ENCODE results near the gene RABL2B. TPM values are rescaled to one million over a fixed set of nuclear protein-coding genes. Genes with fewer than 3 reads are reported as not detected.
A peak's percentile ranks its signal among the peaks of the same experiment; 100 is the strongest.
"Not testable (repeated sequence)": the region's sequence is repeated elsewhere in the genome, so short reads cannot be mapped to it uniquely, and the experiment has no call there.

The RABL2B gene
- total RNA-seq, 2 donors from 2014 or later, result 35.4 to 35.5 TPM

- not testable (repeated sequence) for H3K4me1 ChIP-seq (ENCODE audit: control insufficient read depth, insufficient read depth, low read length); H3K9ac ChIP-seq (ENCODE audit: extremely low read depth, low read length, poor library complexity, severe bottlenecking); DNase-seq; H3K9me3 ChIP-seq (ENCODE audit: control insufficient read depth, low read length); H3K27ac ChIP-seq (ENCODE audit: low read depth, low read length); H3K27ac Mint-ChIP-seq; H3K36me3 ChIP-seq (ENCODE audit: control insufficient read depth, insufficient read depth, low read length); H3K36me3 Mint-ChIP-seq (ENCODE audit: low read depth); H3K27me3 ChIP-seq (ENCODE audit: control insufficient read depth, insufficient read depth, low read length, poor library complexity, severe bottlenecking); H3K4me3 Mint-ChIP-seq; H3K4me1 Mint-ChIP-seq; H3K9me3 Mint-ChIP-seq; H3K4me3 ChIP-seq (ENCODE audit: low read length); H3K27me3 Mint-ChIP-seq (ENCODE audit: insufficient read depth)
- 94 to 100% methylated on average over 3 to 5 of the region's 5 CpGs for WGBS, 2 experiments (ENCODE audit: insufficient coverage in 1 of 2, insufficient read length in 1 of 2)
Measured at GRCh38 chr22:50777631-50778030, 5.8 kb downstream of the RABL2B start.

DNA sequence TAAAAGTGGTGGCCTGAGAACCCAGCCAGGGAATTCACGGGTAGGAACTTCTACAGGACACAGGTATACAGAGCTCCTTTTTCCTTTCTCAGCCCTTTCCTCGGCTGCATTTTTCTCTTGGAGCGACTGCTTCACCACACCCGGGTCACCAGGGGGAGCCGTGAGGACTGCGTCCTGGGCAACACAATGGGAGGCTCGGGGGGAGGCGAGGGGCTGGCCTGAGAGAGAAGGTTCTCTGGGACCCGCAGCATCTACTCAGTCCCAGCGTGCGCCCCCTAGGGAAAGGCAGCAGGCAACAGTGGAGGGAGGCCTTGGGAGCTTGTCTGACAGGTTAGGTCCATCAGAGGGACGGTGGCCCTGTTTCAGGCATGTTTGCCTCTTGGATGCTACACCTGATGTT lies 8.3 kb downstream of the RABL2B start:
- H3K27me3 Mint-ChIP-seq (ENCODE audit: insufficient read depth); H3K4me3 ChIP-seq (ENCODE audit: low read length); H3K27me3 ChIP-seq (ENCODE audit: control insufficient read depth, insufficient read depth, low read length, poor library complexity, severe bottlenecking); H3K4me1 Mint-ChIP-seq; H3K36me3 Mint-ChIP-seq (ENCODE audit: low read depth); H3K27ac Mint-ChIP-seq; H3K9me3 Mint-ChIP-seq; H3K4me1 ChIP-seq (ENCODE audit: control insufficient read depth, insufficient read depth, low read length); H3K36me3 ChIP-seq (ENCODE audit: control insufficient read depth, insufficient read depth, low read length); H3K27ac ChIP-seq (ENCODE audit: low read depth, low read length); H3K9ac ChIP-seq (ENCODE audit: extremely low read depth, low read length, poor library complexity, severe bottlenecking); H3K4me3 Mint-ChIP-seq; H3K9me3 ChIP-seq (ENCODE audit: control insufficient read depth, low read length): not testable (repeated sequence)
- TF ChIP-seq, protein P1, sequence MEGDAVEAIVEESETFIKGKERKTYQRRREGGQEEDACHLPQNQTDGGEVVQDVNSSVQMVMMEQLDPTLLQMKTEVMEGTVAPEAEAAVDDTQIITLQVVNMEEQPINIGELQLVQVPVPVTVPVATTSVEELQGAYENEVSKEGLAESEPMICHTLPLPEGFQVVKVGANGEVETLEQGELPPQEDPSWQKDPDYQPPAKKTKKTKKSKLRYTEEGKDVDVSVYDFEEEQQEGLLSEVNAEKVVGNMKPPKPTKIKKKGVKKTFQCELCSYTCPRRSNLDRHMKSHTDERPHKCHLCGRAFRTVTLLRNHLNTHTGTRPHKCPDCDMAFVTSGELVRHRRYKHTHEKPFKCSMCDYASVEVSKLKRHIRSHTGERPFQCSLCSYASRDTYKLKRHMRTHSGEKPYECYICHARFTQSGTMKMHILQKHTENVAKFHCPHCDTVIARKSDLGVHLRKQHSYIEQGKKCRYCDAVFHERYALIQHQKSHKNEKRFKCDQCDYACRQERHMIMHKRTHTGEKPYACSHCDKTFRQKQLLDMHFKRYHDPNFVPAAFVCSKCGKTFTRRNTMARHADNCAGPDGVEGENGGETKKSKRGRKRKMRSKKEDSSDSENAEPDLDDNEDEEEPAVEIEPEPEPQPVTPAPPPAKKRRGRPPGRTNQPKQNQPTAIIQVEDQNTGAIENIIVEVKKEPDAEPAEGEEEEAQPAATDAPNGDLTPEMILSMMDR (conservative IDR thresholded peaks at IDR 0.05), result peak; percentile 85
- 10 to 15% methylated on average over 6 to 12 of the region's 12 CpGs for WGBS, 2 experiments (ENCODE audit: insufficient coverage in 1 of 2, insufficient read length in 1 of 2)
- peak; percentile 97 for DNase-seq

GRCh38 chr22:50764288-50764687 lies 19.1 kb downstream of the RABL2B start:
- H3K36me3 ChIP-seq (ENCODE audit: control insufficient read depth, insufficient read depth, low read length); DNase-seq; H3K9me3 Mint-ChIP-seq; H3K4me3 Mint-ChIP-seq; H3K9me3 ChIP-seq (ENCODE audit: control insufficient read depth, low read length); H3K27ac ChIP-seq (ENCODE audit: low read depth, low read length); H3K36me3 Mint-ChIP-seq (ENCODE audit: low read depth); H3K4me1 ChIP-seq (ENCODE audit: control insufficient read depth, insufficient read depth, low read length); H3K27ac Mint-ChIP-seq; H3K4me3 ChIP-seq (ENCODE audit: low read length); H3K9ac ChIP-seq (ENCODE audit: extremely low read depth, low read length, poor library complexity, severe bottlenecking); H3K27me3 ChIP-seq (ENCODE audit: control insufficient read depth, insufficient read depth, low read length, poor library complexity, severe bottlenecking): not testable (repeated sequence)
- peaks cover 11% of the 10 kb centered on the region for H3K4me1 Mint-ChIP-seq
- 100% methylated on average over 2 of the region's 3 CpGs; no CpG with 5 or more reads in 1 of the 2 experiments for WGBS, 2 experiments (ENCODE audit: insufficient coverage in 1 of 2, insufficient read length in 1 of 2)
- peaks cover 16% of the 10 kb centered on the region for H3K27me3 Mint-ChIP-seq (ENCODE audit: insufficient read depth)

- not testable (repeated sequence) for H3K27ac ChIP-seq (ENCODE audit: low read depth, low read length); H3K27ac Mint-ChIP-seq; H3K4me1 Mint-ChIP-seq; H3K4me3 ChIP-seq (ENCODE audit: low read length); H3K36me3 ChIP-seq (ENCODE audit: control insufficient read depth, insufficient read depth, low read length); H3K36me3 Mint-ChIP-seq (ENCODE audit: low read depth); H3K9me3 Mint-ChIP-seq; H3K27me3 ChIP-seq (ENCODE audit: control insufficient read depth, insufficient read depth, low read length, poor library complexity, severe bottlenecking); H3K9me3 ChIP-seq (ENCODE audit: control insufficient read depth, low read length); DNase-seq; H3K9ac ChIP-seq (ENCODE audit: extremely low read depth, low read length, poor library complexity, severe bottlenecking); H3K4me1 ChIP-seq (ENCODE audit: control insufficient read depth, insufficient read depth, low read length); H3K4me3 Mint-ChIP-seq
- peaks cover 32% of the 10 kb centered on the region for H3K27me3 Mint-ChIP-seq (ENCODE audit: insufficient read depth)
- 90 to 92% methylated on average over 2 of the region's 2 CpGs for WGBS, 2 experiments (ENCODE audit: insufficient coverage in 1 of 2, insufficient read length in 1 of 2)
Measured at GRCh38 chr22:50761829-50762228, 21.6 kb downstream of the RABL2B start.

- H3K27ac Mint-ChIP-seq; H3K36me3 ChIP-seq (ENCODE audit: control insufficient read depth, insufficient read depth, low read length); H3K9me3 Mint-ChIP-seq; H3K9ac ChIP-seq (ENCODE audit: extremely low read depth, low read length, poor library complexity, severe bottlenecking); H3K4me3 Mint-ChIP-seq; H3K4me1 ChIP-seq (ENCODE audit: control insufficient read depth, insufficient read depth, low read length); DNase-seq; H3K9me3 ChIP-seq (ENCODE audit: control insufficient read depth, low read length); H3K27ac ChIP-seq (ENCODE audit: low read depth, low read length); H3K27me3 ChIP-seq (ENCODE audit: control insufficient read depth, insufficient read depth, low read length, poor library complexity, severe bottlenecking); H3K4me1 Mint-ChIP-seq; H3K36me3 Mint-ChIP-seq (ENCODE audit: low read depth); H3K4me3 ChIP-seq (ENCODE audit: low read length): not testable (repeated sequence)
- WGBS, 2 experiments (ENCODE audit: insufficient coverage in 1 of 2, insufficient read length in 1 of 2), result 41% methylated on average over 6 of the region's 10 CpGs; no CpG with 5 or more reads in 1 of the 2 experiments
- peaks cover 47% of the 10 kb centered on the region for H3K27me3 Mint-ChIP-seq (ENCODE audit: insufficient read depth)
Measured at GRCh38 chr22:50759597-50760341, 23.7 kb downstream of the RABL2B start.

All from endodermal cell (in vitro differentiated cells).